ENCODE data around the gene MSH3.
"Not testable (repeated sequence)": the region's sequence is repeated elsewhere in the genome, so short reads cannot be mapped to it uniquely, and the experiment has no call there.

The MSH3 gene

DNA sequence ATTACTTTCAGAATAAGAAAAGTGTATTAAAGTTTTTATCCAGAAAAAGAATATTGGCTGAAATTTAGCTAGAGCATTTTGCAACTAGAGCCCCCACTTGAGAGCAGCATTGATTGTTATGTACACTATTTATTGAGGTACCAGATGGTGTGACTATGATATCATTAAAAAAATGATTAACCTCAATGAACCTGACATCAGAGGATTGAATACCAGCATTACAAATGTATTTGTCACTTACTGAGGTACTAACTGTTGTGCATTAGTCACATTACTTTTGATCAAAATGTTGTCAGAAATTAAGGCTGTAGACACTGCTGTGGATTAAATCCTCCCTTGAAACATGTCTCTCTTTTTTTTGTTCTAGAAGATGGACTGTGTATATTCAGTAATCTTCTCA is 128.2 kb downstream of the MSH3 start:
- TF ChIP-seq CTCF (IDR thresholded peaks at IDR 0.05; ENCODE audit: borderline replicate concordance, insufficient read depth, low read depth, low read length), result no peak
- H3K4me3 ChIP-seq (ENCODE audit: low read depth, low read length), result no peak overlapping the region

DNA sequence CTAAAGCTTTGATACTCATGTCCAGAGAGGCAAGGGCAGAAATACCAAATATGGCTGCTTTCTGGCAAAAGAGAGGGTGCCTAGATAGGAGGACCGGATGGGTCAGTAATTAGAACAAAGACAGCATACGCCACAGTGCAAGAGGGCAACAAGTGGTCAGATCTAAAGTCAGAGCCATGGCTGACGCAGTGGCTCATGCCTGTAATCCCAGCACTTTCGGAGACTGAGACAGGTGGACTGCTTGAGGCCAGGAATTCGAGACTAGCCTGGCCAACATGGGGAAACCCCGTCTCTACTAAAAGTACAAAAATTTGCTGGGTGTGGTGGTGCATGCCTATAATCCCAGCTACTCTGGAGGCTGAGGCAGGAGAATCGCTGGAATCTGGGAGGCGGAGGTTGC is 129.3 kb downstream of the MSH3 start:
- H3K4me3 ChIP-seq (ENCODE audit: low read depth, low read length), result not testable (repeated sequence)

DNA sequence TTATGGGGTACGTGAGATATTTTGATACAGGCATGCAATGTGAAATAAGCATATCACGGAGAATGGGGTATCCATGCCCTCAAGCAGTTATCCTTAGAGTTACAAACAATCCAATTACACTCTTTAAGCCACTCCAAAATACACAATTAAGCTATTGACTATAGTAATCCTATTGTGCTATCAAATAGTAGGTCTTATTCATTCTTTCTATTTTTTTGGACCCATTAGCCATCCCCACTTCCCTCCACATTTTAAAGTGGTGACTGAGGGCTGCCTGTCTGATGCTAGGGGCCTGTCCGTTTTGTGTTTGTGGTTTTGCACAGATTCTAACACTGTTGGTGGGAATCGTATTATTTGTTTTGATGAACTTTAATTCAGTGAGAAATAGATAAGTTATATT is 130.0 kb downstream of the MSH3 start:
- TF ChIP-seq CTCF (IDR thresholded peaks at IDR 0.05; ENCODE audit: borderline replicate concordance, insufficient read depth, low read depth, low read length), result no peak
- H3K4me3 ChIP-seq (ENCODE audit: low read depth, low read length), result no peak overlapping the region

- not testable (repeated sequence) for H3K4me3 ChIP-seq (ENCODE audit: low read depth, low read length)
Measured at GRCh38 chr5:80789319-80790016, 135.0 kb downstream of the MSH3 start.

DNA sequence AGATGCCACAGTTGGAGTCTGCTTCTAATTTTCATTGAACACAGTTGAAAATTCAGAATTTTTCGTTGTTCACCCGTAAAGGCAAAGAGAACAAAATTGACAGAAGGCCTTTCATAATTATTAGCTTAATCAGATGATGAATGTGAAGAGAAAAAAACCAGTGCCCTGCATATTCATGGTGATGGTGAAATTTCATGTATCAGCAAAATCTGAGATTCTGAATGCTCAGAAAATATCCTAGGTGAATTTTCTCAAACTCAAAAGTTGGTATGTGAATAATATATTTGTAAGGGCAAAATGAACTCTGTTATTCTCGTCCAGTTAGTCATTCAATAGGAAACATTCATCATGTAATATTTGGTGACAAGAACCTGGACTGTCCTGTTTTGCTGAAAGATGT is 136.2 kb downstream of the MSH3 start:
- no peak overlapping the region for H3K4me3 ChIP-seq (ENCODE audit: low read depth, low read length)
- TF ChIP-seq CTCF (IDR thresholded peaks at IDR 0.05; ENCODE audit: borderline replicate concordance, insufficient read depth, low read depth, low read length), result no peak

GRCh38 chr5:80793354-80793753 is 138.9 kb downstream of the MSH3 start:
- no peak for TF ChIP-seq CTCF (IDR thresholded peaks at IDR 0.05; ENCODE audit: borderline replicate concordance, insufficient read depth, low read depth, low read length)
- H3K4me3 ChIP-seq (ENCODE audit: low read depth, low read length), result no peak overlapping the region

DNA sequence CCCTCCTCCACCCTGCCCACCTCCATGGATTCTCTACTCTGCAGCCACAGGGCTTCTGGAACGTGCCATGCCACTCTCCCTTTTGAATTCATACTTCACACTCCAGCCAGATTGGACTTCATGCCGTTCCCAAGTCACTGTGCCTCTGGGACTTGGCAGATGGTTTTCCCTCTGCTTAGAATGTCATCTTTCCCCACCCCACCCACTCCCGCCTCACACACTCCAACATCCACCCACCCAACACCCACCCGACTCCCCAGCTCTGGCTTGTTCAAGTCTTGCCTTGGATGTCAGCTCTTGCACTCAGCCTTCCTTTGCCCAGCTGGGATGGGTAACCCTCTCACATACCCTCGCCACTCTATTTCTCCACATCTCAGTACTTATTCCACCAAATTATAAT is 142.4 kb downstream of the MSH3 start:
- no peak overlapping the region for H3K4me3 ChIP-seq (ENCODE audit: low read depth, low read length)
- TF ChIP-seq CTCF (IDR thresholded peaks at IDR 0.05; ENCODE audit: borderline replicate concordance, insufficient read depth, low read depth, low read length), result no peak

DNA sequence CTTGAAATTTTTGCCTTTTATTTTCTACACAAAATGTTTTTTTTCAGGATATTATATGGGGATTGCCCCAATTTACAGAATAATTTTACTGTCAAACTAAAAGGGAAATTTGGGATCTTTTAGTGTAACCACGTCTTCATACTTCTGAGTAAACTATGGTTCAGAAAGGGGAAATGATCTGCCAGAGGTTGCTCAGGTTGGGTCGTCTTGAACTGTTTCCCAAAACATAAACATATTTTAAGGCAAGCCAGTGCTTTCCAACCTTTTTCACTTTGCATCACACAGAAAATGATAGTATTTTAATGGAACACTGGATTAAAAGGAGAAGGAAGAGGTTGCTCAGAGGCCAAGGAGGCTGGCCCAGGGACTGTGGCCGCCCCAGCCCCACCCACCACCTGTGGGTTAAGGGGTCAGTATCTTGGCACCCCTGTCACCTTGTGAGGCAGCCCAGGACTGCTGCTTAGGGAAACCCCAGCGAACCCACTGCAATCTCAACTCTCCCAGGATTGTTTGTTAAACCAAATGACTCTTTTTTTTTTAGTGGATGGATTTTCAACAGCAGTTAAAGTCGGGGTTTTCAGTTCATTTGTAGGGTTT is 143.1 kb downstream of the MSH3 start:
- TF ChIP-seq CTCF (IDR thresholded peaks at IDR 0.05; ENCODE audit: borderline replicate concordance, insufficient read depth, low read depth, low read length), result no peak
- H3K4me3 ChIP-seq (ENCODE audit: low read depth, low read length), result no peak overlapping the region

All from GM12875 (cell line).